C4-2B (cell line): Measurements from ENCODE around the gene TTLL10.

Experiments used
- H3K27ac ChIP-seq: fragments of 450-650 bp; 2 replicates; pipeline ENCODE4 v1.5.1; 2017
- CTCF ChIP-seq: fragments of 450-650 bp; conservative IDR thresholded peaks from 2 replicates; pipeline ENCODE4 v1.5.1; 2017; ENCODE audit warnings: mild to moderate bottlenecking
- ZFX ChIP-seq: fragments of 450-650 bp; IDR thresholded peaks from 2 replicates; pipeline ENCODE4 v1.6.1; 2017

TTLL10 gene

GRCh38 chr1:1143636-1144035 lies 30.0 kb upstream of the TTLL10 start:
- H3K27ac ChIP-seq = no peak overlapping the region
- TF ChIP-seq ZFX (no peak), CTCF (no peak)

DNA sequence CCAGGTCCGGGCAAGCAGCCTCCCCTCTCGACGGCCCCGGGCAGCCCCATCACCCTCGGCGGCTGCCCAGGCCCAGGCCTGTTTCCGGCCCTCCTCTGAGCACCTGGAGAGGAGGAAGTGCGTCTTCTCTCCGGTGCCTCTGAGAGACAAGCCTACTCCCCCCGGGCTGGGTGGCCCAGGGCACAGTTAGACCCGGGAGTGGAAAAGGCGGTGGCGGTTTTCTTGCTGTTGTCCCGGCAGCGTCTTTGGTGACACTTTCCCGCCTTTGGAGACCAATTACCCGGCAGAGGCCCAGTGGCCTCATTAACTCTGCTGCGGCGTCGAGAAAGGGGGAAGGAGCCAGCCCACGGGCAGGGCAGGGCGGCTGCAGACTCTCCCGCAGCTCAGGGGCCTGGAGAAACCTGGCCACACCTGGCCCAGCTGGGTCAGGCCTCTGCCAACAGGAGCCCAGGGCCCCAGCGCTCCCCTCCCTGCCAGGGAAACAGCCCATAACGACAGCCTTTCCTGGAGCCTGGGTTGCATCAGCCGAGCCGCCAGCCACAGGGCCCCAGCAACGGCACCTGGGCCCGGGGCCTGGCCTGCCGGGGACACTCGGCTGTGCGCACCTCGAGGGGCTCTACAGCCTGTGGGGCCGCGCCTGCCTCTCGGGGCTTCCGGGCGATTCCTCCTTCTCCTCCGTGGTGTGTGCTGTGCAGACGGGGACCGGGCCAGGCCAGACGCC lies 29.4 kb upstream of the TTLL10 start:
- H3K27ac ChIP-seq = 0 out of 2 replicates have a peak overlapping the region, but pooled peaks have one; percentile 4
- TF ChIP-seq ZFX (no peak), CTCF (no peak)

GRCh38 chr1:1144843-1145546 lies 28.7 kb upstream of the TTLL10 start:
- no peak overlapping the region for H3K27ac ChIP-seq
- no peak for TF ChIP-seq CTCF
- no peak for TF ChIP-seq ZFX

- no peak overlapping the region for H3K27ac ChIP-seq
- no peak for TF ChIP-seq CTCF
- no peak for TF ChIP-seq ZFX
Observed at GRCh38 chr1:1145547-1145914, 28.1 kb upstream of the TTLL10 start.

DNA sequence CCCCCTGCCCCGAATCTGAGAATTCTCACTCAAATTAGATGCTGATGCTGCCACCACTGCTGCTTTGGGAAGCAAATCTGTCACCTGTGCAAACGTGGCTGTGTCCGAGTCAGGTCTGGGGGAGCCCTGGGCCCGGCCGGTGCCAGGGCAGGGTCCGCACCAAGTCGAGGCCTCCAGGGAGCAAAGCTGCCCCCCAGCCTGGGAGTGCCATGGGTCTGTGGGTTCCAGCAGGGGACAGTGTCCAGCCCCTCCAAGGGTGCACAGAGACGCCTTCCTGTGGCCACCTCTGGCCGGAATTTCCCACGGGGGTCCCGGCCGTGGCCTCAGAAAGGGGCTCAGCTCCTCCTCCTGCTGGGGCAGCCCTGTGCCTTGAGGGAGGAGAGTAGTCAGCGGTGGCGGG lies 27.7 kb upstream of the TTLL10 start:
- TF ChIP-seq CTCF (no peak), ZFX (no peak)
- no peak overlapping the region for H3K27ac ChIP-seq

DNA sequence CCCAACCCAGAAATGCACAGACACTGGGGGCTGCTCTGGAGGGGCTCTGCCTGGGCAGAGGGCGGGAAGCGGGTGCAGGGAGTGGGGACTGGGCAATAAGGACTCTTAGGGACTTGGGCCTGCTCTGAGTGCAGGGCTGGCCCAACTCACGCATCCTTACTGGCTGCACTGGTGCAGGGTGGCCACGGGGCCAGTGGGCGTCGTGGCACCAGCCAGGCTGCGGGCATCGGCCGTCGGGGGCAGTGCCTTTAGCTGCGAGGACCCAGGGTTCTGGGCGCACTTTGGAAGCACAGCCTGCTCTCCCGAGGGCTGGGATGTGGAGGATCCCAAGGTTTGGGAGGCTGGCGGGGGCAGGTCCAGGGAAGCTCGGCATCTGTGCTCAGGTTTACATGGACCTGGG lies 27.1 kb upstream of the TTLL10 start:
- H3K27ac ChIP-seq = no peak overlapping the region
- no peak for TF ChIP-seq CTCF

DNA sequence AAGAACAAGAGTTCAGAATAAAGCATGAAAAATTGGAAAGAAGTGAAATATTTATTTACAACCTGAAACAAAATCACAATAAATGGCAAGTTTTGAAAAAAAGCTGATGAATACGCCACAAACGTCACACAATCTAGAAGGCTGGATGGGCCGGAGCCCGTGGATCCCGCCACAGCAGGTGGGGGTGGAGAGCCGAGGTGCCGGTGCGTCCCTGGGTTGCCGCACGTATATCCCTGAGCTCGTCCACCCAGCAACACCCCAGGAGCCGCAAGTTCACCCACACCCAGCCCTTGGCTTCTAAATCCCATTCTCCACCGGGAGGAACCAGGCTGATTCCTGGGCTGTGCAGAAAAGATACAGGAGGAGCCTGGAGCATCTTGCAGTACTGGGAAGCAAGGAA lies 25.6 kb upstream of the TTLL10 start:
- TF ChIP-seq ZFX (no peak), CTCF (no peak)
- no peak overlapping the region for H3K27ac ChIP-seq
